Astrocyte of the spinal cord (primary cell): Measurements from ENCODE around the gene TMEM141.
"Not testable (repeated sequence)": the region's sequence is repeated elsewhere in the genome, so short reads cannot be mapped to it uniquely, and the experiment has no call there.

ENCODE experiments used
- DNase-seq: peaks from one replicate; pipeline ENCODE4 v3.0.0; 2011; ENCODE audit warnings: low read depth, low spot score
- H3K4me3 ChIP-seq: 2 replicates; pipeline ENCODE4 v1.5.1; 2011; ENCODE audit warnings: low read depth, mild to moderate bottlenecking, low read length, moderate library complexity
- CTCF ChIP-seq: IDR thresholded peaks from 2 replicates; pipeline ENCODE4 v1.5.1; 2012; ENCODE audit warnings: low read depth, mild to moderate bottlenecking, low read length, inconsistent platforms
- in situ Hi-C: cut with HindIII; loops from 2 replicates; pipeline ENCODE4 v1.10.0; 2017; ENCODE audit warnings: low sequenced_read_pairs

Gene TMEM141

GRCh38 chr9:136764301-136764891 is 26.7 kb upstream of the TMEM141 start, which contains the start of gene LCN15:
LCN15 (minus strand) TSS chr9:136764518; CDS start chr9:136764488, 30 bp downstream.
- H3K4me3 ChIP-seq, result no peak within 1 kb of the TSS
- DNase-seq, result no peak
- no peak for TF ChIP-seq CTCF
- in situ Hi-C loops, result no loop called here

GRCh38 chr9:136765041-136765440 is 26.1 kb upstream of the TMEM141 start:
- no peak for DNase-seq

GRCh38 chr9:136765745-136766409 is 25.3 kb upstream of the TMEM141 start:
- in situ Hi-C loops, DNase-seq, H3K4me3 ChIP-seq: not testable (repeated sequence)

More at GRCh38 chr9:136765041-136765440, 26.1 kb upstream of the TMEM141 start:
- in situ Hi-C loops, result no loop called here
- no peak overlapping the region for H3K4me3 ChIP-seq
- TF ChIP-seq CTCF, result no peak

- DNase-seq, H3K4me3 ChIP-seq, in situ Hi-C loops: not testable (repeated sequence)
- peak; percentile 19 for TF ChIP-seq CTCF
Observed at GRCh38 chr9:136766410-136767120, 24.6 kb upstream of the TMEM141 start.

- peak; percentile 61 for TF ChIP-seq CTCF
- in situ Hi-C loops, result no loop called here
- H3K4me3 ChIP-seq, result no peak overlapping the region
- DNase-seq, result no peak
Observed at GRCh38 chr9:136769710-136770191, 21.4 kb upstream of the TMEM141 start.

- no peak for DNase-seq
- in situ Hi-C loops, result no loop called here
- TF ChIP-seq CTCF, result no peak
- no peak overlapping the region for H3K4me3 ChIP-seq
Observed at GRCh38 chr9:136771907-136772415, 19.2 kb upstream of the TMEM141 start.
